CD4-positive, alpha-beta T cell treated with Interleukin-1 beta for 1 hour (primary cell): ENCODE results near the gene GCAT.
A peak's percentile ranks its signal among the peaks of the same experiment; 100 is the strongest.

Experiments used
- DNase-seq, 2 donors: peaks; one replicate each; pipeline ENCODE4 v3.0.0-alpha.2; 2020 to 2022

The GCAT gene

GRCh38 chr22:37812869-37813678 is 5.3 kb downstream of the GCAT start:
- no peak for DNase-seq

GRCh38 chr22:37815593-37815992 is 7.9 kb downstream of the GCAT start:
- DNase-seq: no peak

GRCh38 chr22:37816543-37817180 is 8.9 kb downstream of the GCAT start:
- DNase-seq: no peak

GRCh38 chr22:37817705-37818408 is 10.1 kb downstream of the GCAT start:
- peak; percentile 78 to 83 for DNase-seq

GRCh38 chr22:37818409-37819104 is 10.8 kb downstream of the GCAT start:
- DNase-seq: peak; percentile 65 to 67

GRCh38 chr22:37819105-37819433 is 11.3 kb downstream of the GCAT start:
- no peak for DNase-seq

- no peak for DNase-seq
These were observed 12.6 kb downstream of the GCAT start for GRCh38 chr22:37820350-37820749.

- no peak for DNase-seq
These were observed 14.5 kb downstream of the GCAT start for GRCh38 chr22:37822079-37822833.

GRCh38 chr22:37823134-37823985 is 15.6 kb downstream of the GCAT start, which contains the start of gene GALR3:
TSS of gene GALR3 (plus strand) at chr22:37823382. CDS start at chr22:37823407, 25 bp downstream.
- DNase-seq: no peak

GRCh38 chr22:37824674-37825641 is 17.2 kb downstream of the GCAT start:
- no peak for DNase-seq

GRCh38 chr22:37827056-37827455 is 19.3 kb downstream of the GCAT start:
- DNase-seq: no peak

GRCh38 chr22:37830093-37830842 is 22.5 kb downstream of the GCAT start:
- no peak for DNase-seq

- no peak for DNase-seq
These were observed 23.7 kb downstream of the GCAT start for GRCh38 chr22:37831472-37831871.

GRCh38 chr22:37832022-37832857 is 24.5 kb downstream of the GCAT start:
- DNase-seq: no peak

GRCh38 chr22:37842015-37842793 is 34.5 kb downstream of the GCAT start:
- no peak for DNase-seq

- no peak for DNase-seq
These were observed 36.0 kb downstream of the GCAT start for GRCh38 chr22:37843741-37844089.

GRCh38 chr22:37844904-37845329 is 37.2 kb downstream of the GCAT start:
- DNase-seq: no peak

- DNase-seq: no peak
These were observed 38.7 kb downstream of the GCAT start for GRCh38 chr22:37846433-37846832.
